Measurements from ENCODE around the gene NFIC.

The NFIC gene

GRCh38 chr19:3455393-3455955 is 89.1 kb downstream of the NFIC start:
- DNase-seq = no peak

- no peak for DNase-seq
Measured at GRCh38 chr19:3455960-3456601, 89.7 kb downstream of the NFIC start.

GRCh38 chr19:3456925-3457527 is 90.6 kb downstream of the NFIC start:
- DNase-seq = no peak

GRCh38 chr19:3457528-3458228 is 91.3 kb downstream of the NFIC start:
- no peak for DNase-seq

GRCh38 chr19:3458229-3459088 is 92.1 kb downstream of the NFIC start:
- no peak for DNase-seq

- DNase-seq = no peak
Measured at GRCh38 chr19:3459089-3459881, 92.9 kb downstream of the NFIC start.

- DNase-seq = no peak
Measured at GRCh38 chr19:3459965-3460582, 93.7 kb downstream of the NFIC start.

GRCh38 chr19:3462991-3463713 is 96.8 kb downstream of the NFIC start:
- no peak for DNase-seq

- no peak for DNase-seq
Measured at GRCh38 chr19:3463714-3464586, 97.6 kb downstream of the NFIC start.

- no peak for DNase-seq
Measured at GRCh38 chr19:3464587-3465235, 98.3 kb downstream of the NFIC start.

GRCh38 chr19:3465552-3465951 is 99.2 kb downstream of the NFIC start:
- no peak for DNase-seq

GRCh38 chr19:3466635-3467034 is 100.3 kb downstream of the NFIC start:
- DNase-seq = no peak

- no peak for DNase-seq
Measured at GRCh38 chr19:3467437-3468198, 101.2 kb downstream of the NFIC start.

GRCh38 chr19:3468211-3468610 is 101.8 kb downstream of the NFIC start:
- no peak for DNase-seq

GRCh38 chr19:3469638-3470499 is 103.5 kb downstream of the NFIC start:
- DNase-seq = no peak

GRCh38 chr19:3470500-3471128 is 104.2 kb downstream of the NFIC start:
- no peak for DNase-seq
